Measurements from ENCODE around the gene RHEBL1.
A peak's percentile ranks its signal among the peaks of the same experiment; 100 is the strongest.

The RHEBL1 gene

GRCh38 chr12:49034286-49034622 is 35.5 kb downstream of the RHEBL1 start:
- no peak for DNase-seq

GRCh38 chr12:49033611-49034285 is 36.0 kb downstream of the RHEBL1 start:
- no peak for DNase-seq

- DNase-seq: peak; percentile 13
Measured at GRCh38 chr12:49032679-49033447, 36.9 kb downstream of the RHEBL1 start.

GRCh38 chr12:49032276-49032675 is 37.5 kb downstream of the RHEBL1 start:
- no peak for DNase-seq

GRCh38 chr12:49031573-49032161 is 38.1 kb downstream of the RHEBL1 start:
- no peak for DNase-seq

- no peak for DNase-seq
Measured at GRCh38 chr12:49030714-49031572, 38.8 kb downstream of the RHEBL1 start.

- no peak for DNase-seq
Measured at GRCh38 chr12:49030119-49030518, 39.7 kb downstream of the RHEBL1 start.

GRCh38 chr12:49028666-49029275 is 41.0 kb downstream of the RHEBL1 start:
- no peak for DNase-seq

- no peak for DNase-seq
Measured at GRCh38 chr12:49027846-49028555, 41.8 kb downstream of the RHEBL1 start.

GRCh38 chr12:49026678-49027480 is 42.9 kb downstream of the RHEBL1 start:
- DNase-seq: no peak

- no peak for DNase-seq
Measured at GRCh38 chr12:49026101-49026500, 43.7 kb downstream of the RHEBL1 start.

- no peak for DNase-seq
Measured at GRCh38 chr12:49025463-49025862, 44.3 kb downstream of the RHEBL1 start.

- no peak for DNase-seq
Measured at GRCh38 chr12:49024543-49024942, 45.2 kb downstream of the RHEBL1 start.

- no peak for DNase-seq
Measured at GRCh38 chr12:49023812-49024211, 46.0 kb downstream of the RHEBL1 start.

- DNase-seq: no peak
Measured at GRCh38 chr12:49022558-49023178, 47.1 kb downstream of the RHEBL1 start.

- DNase-seq: no peak
Measured at GRCh38 chr12:49021292-49021915, 48.4 kb downstream of the RHEBL1 start.

GRCh38 chr12:49020441-49020840 is 49.3 kb downstream of the RHEBL1 start:
- DNase-seq: no peak

GRCh38 chr12:49019443-49020324 is 50.1 kb downstream of the RHEBL1 start:
- DNase-seq: peak; percentile 11

- DNase-seq: no peak
Measured at GRCh38 chr12:49019120-49019430, 50.7 kb downstream of the RHEBL1 start.
